H1 (cell line): ENCODE measurements around the gene GLMN. TPM values are rescaled to one million over a fixed set of nuclear protein-coding genes. Genes with fewer than 3 reads are reported as not detected.

Experiments used
- CTCF ChIA-PET: fragments of 300-600 bp; sonication (Branson Sonifier 250); formaldehyde crosslinking; loops from one replicate; lab custom pipeline; 2021; ENCODE audit not compliant: partially characterized antibody; lab: Charles Lee
- POLR2A ChIA-PET: fragments of 300-600 bp; sonication (Branson Sonifier 250); formaldehyde crosslinking; loops from one replicate; lab custom pipeline; 2021; ENCODE audit warnings: inconsistent platforms; ENCODE audit not compliant: partially characterized antibody; lab: Charles Lee
- DNase-seq, 2 experiments: peaks; one replicate each; pipeline versions ENCODE4 v3.0.0 to v3.0.0-alpha.2; 2010 to 2022; ENCODE audit warnings: low spot score in 2 of 2, low read depth in 1 of 2, mixed read lengths in 1 of 2
- FAIRE-seq: peaks from 2 replicates; lab custom pipeline; 2011; peaks lifted over from hg19 to GRCh38; lab: Jason Lieb, UNC
- H2AFZ ChIP-seq: 2 replicates; pipeline ENCODE4 v1.8.1; 2012; ENCODE audit warnings: low read length, inconsistent platforms
- H2AK5ac ChIP-seq: 2 replicates; pipeline ENCODE4 v1.6.1; 2013; ENCODE audit warnings: low read depth, low read length
- H2BK120ac ChIP-seq: replicated peaks from 2 replicates; pipeline ENCODE3; 2013; ENCODE audit warnings: low read depth, low read length, inconsistent platforms
- H2BK12ac ChIP-seq: 2 replicates; pipeline ENCODE4 v1.6.1; 2013; ENCODE audit warnings: low read depth, low read length
- H2BK15ac ChIP-seq: 2 replicates; pipeline ENCODE4 v1.6.1; 2013; ENCODE audit warnings: low read length
- H2BK20ac ChIP-seq: 2 replicates; pipeline ENCODE4 v1.6.1; 2013; ENCODE audit warnings: low read length
- H2BK5ac ChIP-seq: 2 replicates; pipeline ENCODE4 v1.6.1; 2013; ENCODE audit warnings: low read depth, low read length
- H3K14ac ChIP-seq: 2 replicates; pipeline ENCODE4 v1.6.1; 2013; ENCODE audit warnings: inconsistent platforms; ENCODE audit not compliant: insufficient read length
- H3K18ac ChIP-seq: 2 replicates; pipeline ENCODE4 v1.6.1; 2013; ENCODE audit warnings: low read length; ENCODE audit errors: extremely low read depth
- H3K23ac ChIP-seq: 2 replicates; pipeline ENCODE4 v1.6.1; 2013; ENCODE audit warnings: inconsistent platforms; ENCODE audit not compliant: insufficient read length
- H3K23me2 ChIP-seq: 2 replicates; pipeline ENCODE4 v1.6.1; 2013; ENCODE audit warnings: low read depth, low read length
- H3K27ac ChIP-seq: 2 replicates; pipeline ENCODE4 v1.6.1; 2011; ENCODE audit warnings: low read depth, low read length, inconsistent platforms
- H3K27me3 ChIP-seq, 4 experiments: replicated peaks in 1 of 4; 1 replicate in 1 of 4; 2 replicates in 3 of 4; pipeline versions ENCODE4 v1.6.1 to v1.8.1; 2011 to 2013; ENCODE audit warnings: low read length in 3 of 4, mild to moderate bottlenecking in 3 of 4, inconsistent platforms in 2 of 4, mixed read lengths in 2 of 4, moderate library complexity in 1 of 4; ENCODE audit not compliant: control insufficient read depth in 3 of 4, insufficient read depth in 3 of 4; ENCODE audit errors: extremely low read depth in 1 of 4
- H3K36me3 ChIP-seq, 4 experiments: 2 replicates each; pipeline versions ENCODE4 v1.6.1 to v1.8.1; 2011 to 2013; ENCODE audit warnings: mild to moderate bottlenecking in 4 of 4, low read length in 3 of 4, moderate library complexity in 2 of 4, control low read depth in 1 of 4, inconsistent platforms in 1 of 4; ENCODE audit not compliant: insufficient read depth in 4 of 4, control insufficient read depth in 2 of 4
- H3K4ac ChIP-seq: replicated peaks from 2 replicates; pipeline ENCODE3; 2013; ENCODE audit warnings: low read length, low read depth, mixed read lengths, inconsistent platforms; ENCODE audit not compliant: insufficient read length
- H3K4me1 ChIP-seq, 4 experiments: replicated peaks in 1 of 4; 1 replicate in 1 of 4; 2 replicates in 3 of 4; pipeline versions ENCODE4 v1.6.1 to v1.8.1; 2011 to 2013; ENCODE audit warnings: low read length in 3 of 4, inconsistent platforms in 2 of 4, mixed read lengths in 1 of 4; ENCODE audit not compliant: insufficient read depth in 4 of 4, control insufficient read depth in 3 of 4
- H3K4me2 ChIP-seq, 2 experiments: 2 replicates each; pipeline versions ENCODE4 v1.6.1 to v1.8.1; 2011 to 2013; ENCODE audit warnings: low read depth in 2 of 2, low read length in 2 of 2, control low read depth in 1 of 2, inconsistent platforms in 1 of 2, mild to moderate bottlenecking in 1 of 2; ENCODE audit not compliant: insufficient read depth in 1 of 2
- H3K4me3 ChIP-seq, 4 experiments: fragments of 200-600, 300-600 bp in 1 of 4; sonication (generic), shearing (Covaris generic), sonication (Bioruptor Twin) in 1 of 4; 2 replicates each; pipeline versions ENCODE4 v1.5.1 to v1.8.1; 2011 to 2016; ENCODE audit warnings: low read length in 4 of 4, low read depth in 3 of 4, control low read depth in 2 of 4, inconsistent platforms in 2 of 4, mild to moderate bottlenecking in 2 of 4, mixed read lengths in 1 of 4, moderate library complexity in 1 of 4; ENCODE audit not compliant: insufficient read depth in 2 of 4; ENCODE audit errors: extremely low read depth in 1 of 4
- H3K56ac ChIP-seq: replicated peaks from 2 replicates; pipeline ENCODE3; 2013; ENCODE audit warnings: low read depth, mild to moderate bottlenecking, mixed read lengths, low read length, inconsistent platforms; ENCODE audit not compliant: insufficient read length
- H3K79me1 ChIP-seq: 2 replicates; pipeline ENCODE4 v1.6.1; 2013; ENCODE audit warnings: low read depth, low read length, control low read depth
- H3K79me2 ChIP-seq, 2 experiments: 2 replicates each; pipeline versions ENCODE4 v1.6.1 to v1.8.1; 2012 to 2013; ENCODE audit warnings: low read length in 2 of 2, mild to moderate bottlenecking in 2 of 2, inconsistent platforms in 1 of 2; ENCODE audit not compliant: insufficient read depth in 2 of 2, control insufficient read depth in 1 of 2
- H3K9ac ChIP-seq, 4 experiments: replicated peaks in 1 of 4; 1 replicate in 1 of 4; 2 replicates in 3 of 4; pipeline versions ENCODE4 v1.6.1 to v1.8.1; 2011 to 2013; ENCODE audit warnings: low read depth in 3 of 4, low read length in 3 of 4, control low read depth in 2 of 4, mild to moderate bottlenecking in 2 of 4, moderate library complexity in 2 of 4, inconsistent platforms in 1 of 4; ENCODE audit errors: extremely low read depth in 1 of 4
- H3K9me3 ChIP-seq, 2 experiments: 2 replicates each; pipeline versions ENCODE4 v1.6.1 to v1.8.1; 2012 to 2013; ENCODE audit warnings: mild to moderate bottlenecking in 2 of 2, moderate library complexity in 2 of 2, control low read depth in 1 of 2, inconsistent platforms in 1 of 2, low read depth in 1 of 2, low read length in 1 of 2, mixed read lengths in 1 of 2; ENCODE audit not compliant: insufficient read depth in 2 of 2
- H4K20me1 ChIP-seq, 2 experiments: replicated peaks in 1 of 2; 2 replicates each; pipeline versions ENCODE3 to v1.8.1; 2011 to 2013; ENCODE audit warnings: inconsistent platforms in 2 of 2, low read length in 2 of 2, mild to moderate bottlenecking in 1 of 2; ENCODE audit not compliant: insufficient read depth in 2 of 2, control insufficient read depth in 1 of 2
- H4K5ac ChIP-seq: 2 replicates; pipeline ENCODE4 v1.6.1; 2013; ENCODE audit warnings: low read length, low read depth, mixed read lengths, inconsistent platforms; ENCODE audit not compliant: insufficient read length
- H4K8ac ChIP-seq: 2 replicates; pipeline ENCODE4 v1.8.0; 2013; ENCODE audit warnings: mild to moderate bottlenecking, moderate library complexity, low read length, inconsistent platforms; ENCODE audit not compliant: insufficient read depth; ENCODE audit errors: extremely low read depth
- H4K91ac ChIP-seq: replicated peaks from 2 replicates; pipeline ENCODE3; 2013; ENCODE audit warnings: low read length, mixed read lengths, inconsistent platforms; ENCODE audit not compliant: insufficient read length
- ATF3 ChIP-seq: IDR thresholded peaks from 2 replicates; pipeline ENCODE4 v1.6.1; 2011; ENCODE audit warnings: low read depth, mild to moderate bottlenecking, low read length; ENCODE audit not compliant: insufficient read depth
- BRCA1 ChIP-seq: IDR thresholded peaks from 2 replicates; pipeline ENCODE4 v1.6.1; 2012; ENCODE audit warnings: low read depth, low read length, improper control_type of control experiment
- CREB1 ChIP-seq: IDR thresholded peaks from 2 replicates; pipeline ENCODE4 v1.6.1; 2012; ENCODE audit warnings: inconsistent platforms
- EZH2 ChIP-seq: fragments of 200-600 bp; sonication (generic); IDR thresholded peaks from 2 replicates; pipeline ENCODE4 v1.7.1; 2012; ENCODE audit warnings: low read depth, mild to moderate bottlenecking, moderate library complexity, low read length, inconsistent platforms; ENCODE audit not compliant: severe bottlenecking
- FOSL1 ChIP-seq: IDR thresholded peaks from 2 replicates; pipeline ENCODE4 v1.6.1; 2011; ENCODE audit warnings: mild to moderate bottlenecking, low read depth, low read length, moderate library complexity; ENCODE audit not compliant: insufficient read depth
- HDAC6 ChIP-seq: IDR thresholded peaks from one replicate; pipeline ENCODE4 v1.7.1; 2012; ENCODE audit warnings: low read depth, mild to moderate bottlenecking, inconsistent platforms, low read length, moderate library complexity
- KDM4A ChIP-seq: IDR thresholded peaks from one replicate; pipeline ENCODE4 v1.7.1; 2012; ENCODE audit warnings: low read depth, mild to moderate bottlenecking, moderate library complexity, low read length, inconsistent platforms; ENCODE audit not compliant: severe bottlenecking
- SIN3A ChIP-seq, 2 experiments: IDR thresholded peaks in 1 of 2; conservative IDR thresholded peaks in 1 of 2; 2 replicates each; pipeline ENCODE4 v1.6.1; 2011 to 2012; ENCODE audit warnings: low read length in 2 of 2, improper control_type of control experiment in 1 of 2, low read depth in 1 of 2, mild to moderate bottlenecking in 1 of 2
- SIRT6 ChIP-seq: IDR thresholded peaks from one replicate; pipeline ENCODE4 v1.7.1; 2012; ENCODE audit warnings: low read length, inconsistent platforms
- TAF7 ChIP-seq: optimal IDR thresholded peaks from 2 replicates; pipeline ENCODE3; 2011; ENCODE audit warnings: low read depth, mild to moderate bottlenecking, inconsistent platforms, low read length, moderate library complexity, borderline replicate concordance
- TBP ChIP-seq: IDR thresholded peaks from 2 replicates; pipeline ENCODE4 v1.6.1; 2011; ENCODE audit warnings: low read depth, low read length, improper control_type of control experiment
- USF2 ChIP-seq: IDR thresholded peaks from 2 replicates; pipeline ENCODE4 v1.6.1; 2011; ENCODE audit warnings: low read length, improper control_type of control experiment
- YY1 ChIP-seq: IDR thresholded peaks from 2 replicates; pipeline ENCODE4 v1.6.1; 2011; ENCODE audit warnings: low read depth, mild to moderate bottlenecking, low read length
- WGBS, 2 experiments: shearing (Covaris generic) in 1 of 2; methylation state at CpG; one replicate each; pipeline versions ENCODE4 v1.1.6 to v1.1.7; 2013 to 2015; ENCODE audit warnings: low lambda C conversion rate in 2 of 2, mixed read lengths in 2 of 2, inconsistent platforms in 1 of 2, low coverage in 1 of 2, missing lambda C conversion rate in 1 of 2; ENCODE audit not compliant: insufficient replicate concordance in 2 of 2, insufficient coverage in 1 of 2, insufficient read length in 1 of 2; ENCODE audit errors: extremely low coverage in 1 of 2, missing lambda C conversion rate in 1 of 2; 5-methylcytosine and 5-hydroxymethylcytosine counted together
- polyA plus RNA-seq, 7 experiments: library from polyadenylated mRNA; depleted of rRNA in 3 of 7; stranded (reverse) in 5 of 7; unstranded in 2 of 7; fragments of >200 nt in 5 of 7; fragments of 200-250 nt in 2 of 7; gene quantifications; 1 replicate in 5 of 7; 2 replicates in 1 of 7; 4 replicates in 1 of 7; pipeline versions ENCODE4 v1.2.1 to v1.2.3, GENCODE V29; 2011 to 2013; ENCODE audit warnings: missing spikeins in 2 of 7, mixed read lengths in 2 of 7
- total RNA-seq: library from RNA; stranded (reverse); fragmentation: NEBNext Ultra II Directional; extraction: Animal tissue kit (Norgen Biotek cat#: 25700); gene quantifications from 2 replicates; pipeline ENCODE4 v1.2.1, GENCODE V29; 2021

Gene GLMN
- total and polyA plus RNA-seq, 2 of the 8 experiments (the other 6 are each of a cell fraction or from before 2014, with no cell fraction given), result 5.7 to 25.0 TPM

GRCh38 chr1:92340154-92340553, 41.4 kb upstream of the GLMN start:
- Histone ChIP-seq H3K4me3 (no peak overlapping the region), H2BK12ac (no peak overlapping the region), H3K4me2 (no peak overlapping the region), H2AK5ac (no peak overlapping the region), H3K79me1 (no peaks in the 10 kb centered on the region), H3K27ac (no peak overlapping the region), H3K27me3 (no peaks in the 10 kb centered on the region), H3K18ac (no peak overlapping the region), H3K4ac (no peak overlapping the region), H4K91ac (no peak overlapping the region), H3K9ac (no peak overlapping the region), H3K23me2 (no peaks in the 10 kb centered on the region), H2BK20ac (no peak overlapping the region), H3K79me2 (no peaks in the 10 kb centered on the region), H3K4me1 (no peaks in the 10 kb centered on the region), H2AFZ (no peak overlapping the region), H4K20me1 (no peaks in the 10 kb centered on the region), H3K36me3 (peaks cover 0 to 13% (median under 1%) of the 10 kb centered on the region in 4 experiments; a peak in 4 of 8 replicates), H3K9me3 (no peaks in the 10 kb centered on the region), H3K14ac (no peak overlapping the region), H2BK15ac (no peak overlapping the region), H2BK120ac (no peak overlapping the region), H2BK5ac (no peak overlapping the region), H3K56ac (no peak overlapping the region), H3K23ac (no peak overlapping the region), H4K5ac (no peak overlapping the region), H4K8ac (no peak overlapping the region)
- ChIA-PET CTCF (interaction anchor here (1.3 kb wide), 1 partner anchor 11 kb away, joined by 3 read pairs; no protein-coding TSS in a partner anchor), POLR2A (interaction anchor here (1.1 kb wide), 1 partner anchor 444 kb away, joined by 3 read pairs; the partner anchor contains the start of gene EVI5)
- DNase-seq (no peak), FAIRE-seq (no peak)
- WGBS, 2 experiments, result 95% methylated on average over 1 of the region's 1 CpG; no CpG with 5 or more reads in 1 of the 2 experiments
- no peak for TF ChIP-seq USF2
- no peak for TF ChIP-seq EZH2
- no peak for TF ChIP-seq TAF7
- TF ChIP-seq CREB1, result no peak
- TF ChIP-seq YY1, result no peak
- TF ChIP-seq BRCA1, result no peak
- TF ChIP-seq SIRT6, result no peak
- TF ChIP-seq ATF3, result no peak
- TF ChIP-seq KDM4A, result no peak
- no peak for TF ChIP-seq TBP
- TF ChIP-seq FOSL1, result no peak
- no peak for TF ChIP-seq SIN3A (conservative IDR thresholded peaks at IDR 0.05 in 1 of 2, IDR thresholded peaks at IDR 0.05 in 1 of 2; ENCODE audit: low read depth in 1 of 2, low read length in 2 of 2)
- TF ChIP-seq HDAC6, result no peak
